ENCODE measurements around the gene PPFIA2.
"Not testable (repeated sequence)": the region's sequence is repeated elsewhere in the genome, so short reads cannot be mapped to it uniquely, and the experiment has no call there.

The PPFIA2 gene

GRCh38 chr12:81229759-81230158 is 529.4 kb downstream of the PPFIA2 start:
- H3K9ac ChIP-seq (ENCODE audit: low read length): no peak overlapping the region

DNA sequence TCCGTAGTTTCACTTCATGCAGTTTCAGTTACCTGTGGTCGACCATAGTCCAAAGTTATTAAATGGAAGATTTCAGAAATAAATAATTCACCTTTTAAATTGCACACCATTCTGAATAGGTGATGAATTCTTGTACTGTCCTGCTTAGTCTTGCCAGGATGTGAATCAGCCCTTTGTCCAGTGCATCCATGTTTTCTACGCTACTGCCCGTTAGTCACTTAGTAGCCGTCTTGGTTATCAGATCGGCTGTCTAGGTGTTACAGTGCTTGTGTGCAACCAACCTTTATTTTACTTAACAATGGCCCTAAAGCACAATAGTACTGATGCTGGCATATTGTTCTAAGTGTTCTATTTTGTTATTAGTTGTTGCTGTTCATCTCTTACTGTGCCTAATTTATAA is 534.5 kb downstream of the PPFIA2 start:
- H3K36me3 ChIP-seq (ENCODE audit: control insufficient read depth, insufficient read depth, low read length): no peaks in the 10 kb centered on the region
- no peak overlapping the region for H3K4me3 ChIP-seq (ENCODE audit: low read length)
- no peaks in the 10 kb centered on the region for H3K4me1 ChIP-seq (ENCODE audit: control insufficient read depth, insufficient read depth, low read length)
- H3K27me3 ChIP-seq (ENCODE audit: control insufficient read depth, insufficient read depth, low read length): no peaks in the 10 kb centered on the region
- no peaks in the 10 kb centered on the region for H3K9me3 ChIP-seq (ENCODE audit: control insufficient read depth, low read length)
- H3K9ac ChIP-seq (ENCODE audit: low read length): no peak overlapping the region

More at GRCh38 chr12:81229759-81230158, 529.4 kb downstream of the PPFIA2 start:
- no peaks in the 10 kb centered on the region for H3K9me3 ChIP-seq (ENCODE audit: control insufficient read depth, low read length)
- H3K4me1 ChIP-seq (ENCODE audit: control insufficient read depth, insufficient read depth, low read length): no peaks in the 10 kb centered on the region
- no peaks in the 10 kb centered on the region for H3K36me3 ChIP-seq (ENCODE audit: control insufficient read depth, insufficient read depth, low read length)
- H3K4me3 ChIP-seq (ENCODE audit: low read length): no peak overlapping the region
- no peaks in the 10 kb centered on the region for H3K27me3 ChIP-seq (ENCODE audit: control insufficient read depth, insufficient read depth, low read length)

DNA sequence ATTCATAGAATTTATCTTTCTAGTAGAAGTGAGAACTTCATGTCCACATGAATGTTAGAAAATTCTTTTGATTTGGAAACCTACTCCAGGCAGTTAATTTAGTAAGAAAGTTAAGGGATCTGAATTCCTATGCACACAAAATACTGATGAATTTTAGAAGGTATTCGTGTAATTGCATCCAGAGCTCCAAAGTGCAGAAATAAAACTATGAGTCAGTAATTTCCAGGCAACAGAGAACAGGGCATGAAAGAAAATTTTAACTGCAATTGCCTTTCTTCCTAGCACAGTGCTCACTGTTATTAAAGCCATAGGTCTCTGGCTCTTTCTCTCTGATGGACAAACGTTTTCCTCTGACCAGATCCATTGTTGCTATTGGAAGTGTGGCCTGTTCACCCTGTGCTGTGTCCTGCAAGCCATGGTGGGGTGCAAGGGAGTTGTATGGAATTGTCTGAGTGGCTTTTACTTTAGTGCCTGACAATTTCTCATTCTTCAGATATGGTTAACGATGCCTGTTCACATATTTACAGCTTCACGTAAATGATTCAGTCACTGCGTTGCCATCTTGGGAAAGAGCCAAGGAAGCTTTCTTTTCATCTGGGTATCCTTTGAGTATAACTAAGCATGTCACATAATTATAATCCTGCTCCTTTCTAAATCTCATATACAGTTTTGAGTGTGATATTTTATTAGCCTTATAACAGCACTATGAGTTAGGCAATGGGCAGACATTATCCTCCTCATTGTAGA is 536.1 kb downstream of the PPFIA2 start:
- Histone ChIP-seq H3K9me3 (ENCODE audit: control insufficient read depth, low read length) (no peaks in the 10 kb centered on the region), H3K4me1 (ENCODE audit: control insufficient read depth, insufficient read depth, low read length) (no peaks in the 10 kb centered on the region), H3K4me3 (ENCODE audit: low read length) (no peak overlapping the region), H3K36me3 (ENCODE audit: control insufficient read depth, insufficient read depth, low read length) (no peaks in the 10 kb centered on the region), H3K27me3 (ENCODE audit: control insufficient read depth, insufficient read depth, low read length) (no peaks in the 10 kb centered on the region), H3K9ac (ENCODE audit: low read length) (no peak overlapping the region)

GRCh38 chr12:81221681-81222080 is 537.5 kb downstream of the PPFIA2 start:
- Histone ChIP-seq H3K27me3 (ENCODE audit: control insufficient read depth, insufficient read depth, low read length) (no peaks in the 10 kb centered on the region), H3K4me3 (ENCODE audit: low read length) (no peak overlapping the region), H3K36me3 (ENCODE audit: control insufficient read depth, insufficient read depth, low read length) (no peaks in the 10 kb centered on the region), H3K4me1 (ENCODE audit: control insufficient read depth, insufficient read depth, low read length) (no peaks in the 10 kb centered on the region), H3K9ac (ENCODE audit: low read length) (no peak overlapping the region), H3K9me3 (ENCODE audit: control insufficient read depth, low read length) (no peaks in the 10 kb centered on the region)

DNA sequence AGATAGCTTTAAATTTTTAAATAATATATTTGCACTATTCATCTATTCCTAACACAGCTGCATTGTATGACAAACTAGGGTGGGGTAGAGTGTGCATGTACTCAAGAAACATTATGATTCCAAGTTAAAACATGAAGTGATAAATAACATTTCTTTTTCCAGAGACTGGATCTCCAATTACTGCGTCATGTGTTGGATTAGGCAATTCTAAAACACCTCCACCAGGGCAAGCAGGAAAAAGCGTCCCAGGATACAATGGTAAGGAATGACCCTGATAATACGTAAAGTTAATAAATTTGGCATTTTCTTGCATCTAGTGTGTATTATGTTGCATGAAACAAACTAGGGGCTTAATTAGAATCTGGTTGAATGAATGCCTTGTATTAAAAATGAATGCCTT is 542.4 kb downstream of the PPFIA2 start:
- no peaks in the 10 kb centered on the region for H3K36me3 ChIP-seq (ENCODE audit: control insufficient read depth, insufficient read depth, low read length)
- H3K27me3 ChIP-seq (ENCODE audit: control insufficient read depth, insufficient read depth, low read length): no peaks in the 10 kb centered on the region
- H3K9ac ChIP-seq (ENCODE audit: low read length): no peak overlapping the region
- no peaks in the 10 kb centered on the region for H3K9me3 ChIP-seq (ENCODE audit: control insufficient read depth, low read length)
- H3K4me3 ChIP-seq (ENCODE audit: low read length): no peak overlapping the region
- H3K4me1 ChIP-seq (ENCODE audit: control insufficient read depth, insufficient read depth, low read length): no peaks in the 10 kb centered on the region

- no peak overlapping the region for H3K9ac ChIP-seq (ENCODE audit: low read length)
- no peaks in the 10 kb centered on the region for H3K4me1 ChIP-seq (ENCODE audit: control insufficient read depth, insufficient read depth, low read length)
- H3K36me3 ChIP-seq (ENCODE audit: control insufficient read depth, insufficient read depth, low read length): no peaks in the 10 kb centered on the region
- no peaks in the 10 kb centered on the region for H3K27me3 ChIP-seq (ENCODE audit: control insufficient read depth, insufficient read depth, low read length)
- H3K9me3 ChIP-seq (ENCODE audit: control insufficient read depth, low read length): no peaks in the 10 kb centered on the region
- no peak overlapping the region for H3K4me3 ChIP-seq (ENCODE audit: low read length)
Observed at GRCh38 chr12:81212996-81213696, 546.0 kb downstream of the PPFIA2 start.

GRCh38 chr12:81211306-81211705 is 547.8 kb downstream of the PPFIA2 start:
- H3K4me1 ChIP-seq (ENCODE audit: control insufficient read depth, insufficient read depth, low read length): no peaks in the 10 kb centered on the region
- H3K27me3 ChIP-seq (ENCODE audit: control insufficient read depth, insufficient read depth, low read length): no peaks in the 10 kb centered on the region

DNA sequence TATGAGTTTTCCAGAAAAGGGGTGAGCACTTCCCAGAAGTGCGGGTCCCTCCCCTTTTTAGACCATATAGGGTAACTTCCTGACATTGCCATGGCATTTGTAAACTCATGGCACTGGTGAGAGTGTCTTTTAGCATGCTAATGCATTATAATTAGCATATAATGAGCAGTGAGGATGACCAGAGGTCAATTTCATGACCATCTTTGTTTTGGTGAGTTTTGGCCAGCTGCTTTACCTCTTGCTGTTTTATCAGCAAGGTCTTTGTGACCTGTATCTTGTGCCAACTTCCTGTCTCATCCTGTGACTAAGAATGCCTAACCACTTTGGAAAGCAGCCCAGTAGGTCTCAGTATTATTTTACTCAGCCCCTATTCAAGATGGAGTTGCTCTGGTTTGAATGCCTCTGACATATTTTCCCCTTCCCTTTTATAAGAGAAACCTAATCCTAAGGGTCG is 549.4 kb downstream of the PPFIA2 start:
- H3K4me1 ChIP-seq (ENCODE audit: control insufficient read depth, insufficient read depth, low read length); H3K36me3 ChIP-seq (ENCODE audit: control insufficient read depth, insufficient read depth, low read length); H3K9ac ChIP-seq (ENCODE audit: low read length); H3K9me3 ChIP-seq (ENCODE audit: control insufficient read depth, low read length); H3K27me3 ChIP-seq (ENCODE audit: control insufficient read depth, insufficient read depth, low read length); H3K4me3 ChIP-seq (ENCODE audit: low read length): not testable (repeated sequence)

More at GRCh38 chr12:81211306-81211705, 547.8 kb downstream of the PPFIA2 start:
- Histone ChIP-seq H3K9ac (ENCODE audit: low read length) (no peak overlapping the region), H3K9me3 (ENCODE audit: control insufficient read depth, low read length) (no peaks in the 10 kb centered on the region), H3K36me3 (ENCODE audit: control insufficient read depth, insufficient read depth, low read length) (no peaks in the 10 kb centered on the region), H3K4me3 (ENCODE audit: low read length) (no peak overlapping the region)

DNA sequence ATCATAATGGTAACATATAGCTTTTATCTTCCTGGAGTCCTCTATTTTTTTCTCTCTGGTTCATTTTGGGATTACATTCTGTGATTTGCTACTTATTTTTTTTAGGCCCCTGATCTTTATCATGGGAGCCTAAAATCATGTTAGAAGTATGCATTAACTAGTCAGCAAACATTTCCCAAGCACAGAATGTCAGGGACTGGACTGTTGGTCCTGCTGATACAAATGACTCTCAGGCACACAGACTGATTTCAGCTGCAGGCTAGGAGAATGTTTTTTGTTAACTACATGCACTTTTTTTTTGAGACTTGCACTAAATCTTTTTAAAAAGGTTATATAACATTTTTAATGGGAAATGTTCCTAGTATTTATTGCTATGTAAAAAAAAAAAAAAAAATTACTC is 550.1 kb downstream of the PPFIA2 start:
- H3K9me3 ChIP-seq (ENCODE audit: control insufficient read depth, low read length): no peaks in the 10 kb centered on the region
- no peak overlapping the region for H3K4me3 ChIP-seq (ENCODE audit: low read length)
- H3K36me3 ChIP-seq (ENCODE audit: control insufficient read depth, insufficient read depth, low read length): no peaks in the 10 kb centered on the region
- H3K27me3 ChIP-seq (ENCODE audit: control insufficient read depth, insufficient read depth, low read length): no peaks in the 10 kb centered on the region
- H3K9ac ChIP-seq (ENCODE audit: low read length): no peak overlapping the region
- no peaks in the 10 kb centered on the region for H3K4me1 ChIP-seq (ENCODE audit: control insufficient read depth, insufficient read depth, low read length)

DNA sequence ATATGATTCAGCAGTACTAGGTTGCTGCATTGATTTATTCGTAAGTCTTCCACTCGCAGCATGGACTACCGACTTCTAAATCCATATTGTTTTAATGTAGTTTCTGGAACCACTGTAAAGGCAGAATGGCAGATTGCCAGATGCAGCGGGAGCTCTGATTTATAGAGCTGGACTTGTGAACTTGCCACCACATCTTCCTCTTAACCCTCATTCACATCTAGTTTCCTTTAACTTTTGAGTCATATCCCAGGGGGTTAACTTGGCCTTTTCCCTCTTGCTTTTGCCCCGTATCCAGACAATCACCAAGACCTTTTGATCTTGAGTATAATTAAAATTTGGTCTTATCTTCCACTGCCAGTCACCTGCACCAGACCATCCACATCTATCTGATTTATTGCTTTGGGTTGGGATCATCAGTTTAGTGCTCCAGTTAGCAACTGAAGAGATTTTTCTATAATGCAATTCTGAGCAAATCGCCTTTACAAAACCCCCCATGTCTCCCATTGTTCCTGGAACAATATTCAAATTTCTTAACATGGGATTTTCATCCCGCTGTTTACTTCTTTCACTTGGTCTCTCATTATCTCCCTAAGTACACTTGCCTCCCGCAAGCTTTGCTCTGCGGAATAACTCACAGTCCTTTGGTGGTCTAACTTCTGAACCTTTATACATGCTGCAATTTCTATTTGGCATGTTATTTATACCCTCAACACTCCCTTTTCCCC is 550.8 kb downstream of the PPFIA2 start:
- Histone ChIP-seq H3K9ac (ENCODE audit: low read length) (no peak overlapping the region), H3K36me3 (ENCODE audit: control insufficient read depth, insufficient read depth, low read length) (no peaks in the 10 kb centered on the region), H3K27me3 (ENCODE audit: control insufficient read depth, insufficient read depth, low read length) (no peaks in the 10 kb centered on the region), H3K4me3 (ENCODE audit: low read length) (no peak overlapping the region), H3K4me1 (ENCODE audit: control insufficient read depth, insufficient read depth, low read length) (no peaks in the 10 kb centered on the region), H3K9me3 (ENCODE audit: control insufficient read depth, low read length) (no peaks in the 10 kb centered on the region)

All from mucosa of stomach (tissue), 1 donor.